T-helper 17 cell (primary cell): Measurements from ENCODE around the gene ZNF286A. TPM values are rescaled to one million over a fixed set of nuclear protein-coding genes. Genes with fewer than 3 reads are reported as not detected.
"Not testable (repeated sequence)": the region's sequence is repeated elsewhere in the genome, so short reads cannot be mapped to it uniquely, and the experiment has no call there.

Source experiments
- ATAC-seq: fragments of 150-1000 bp; cut with Tn5 transposase; 2 replicates; pipeline ENCODE4 v1.10.0; 2021; ENCODE audit warnings: mild to moderate bottlenecking, moderate library complexity
- DNase-seq, 3 donors: peaks; one replicate each; pipeline versions ENCODE4 v3.0.0 to v3.0.0-alpha.2; 2020 to 2021
- H3K9me3 ChIP-seq: one replicate; pipeline ENCODE4 v1.7.0; 2013; ENCODE audit warnings: low read length, mild to moderate bottlenecking; ENCODE audit not compliant: control insufficient read depth, poor library complexity, severe bottlenecking
- H3K27ac Mint-ChIP-seq: one replicate; pipeline ENCODE4 v1.8.0; 2022; ENCODE audit warnings: mild to moderate bottlenecking, moderate library complexity, mixed read lengths
- H3K27me3 Mint-ChIP-seq: one replicate; pipeline ENCODE4 v1.8.0; 2022; ENCODE audit warnings: mixed read lengths
- H3K36me3 Mint-ChIP-seq: one replicate; pipeline ENCODE4 v1.8.0; 2022; ENCODE audit warnings: low read depth, mixed read lengths
- H3K4me1 Mint-ChIP-seq: one replicate; pipeline ENCODE4 v1.8.0; 2022; ENCODE audit warnings: mild to moderate bottlenecking, mixed read lengths
- H3K4me3 Mint-ChIP-seq: one replicate; pipeline ENCODE4 v1.8.0; 2022; ENCODE audit warnings: mild to moderate bottlenecking, moderate library complexity, mixed read lengths
- total RNA-seq, 4 donors: library from RNA in 2 of 4; stranded (reverse) in 2 of 4; gene quantifications; one replicate each; pipeline ENCODE4 v1.2.3 and lab custom pipeline; 2022 to 2026

Gene ZNF286A
- 10 to 100 TPM; 14.9 to 19.6 TPM for total RNA-seq
- 6.4 to 19.1 reads per million in 2 donors for total RNA-seq (lab: John Stamatoyannopoulos, UW)

DNA sequence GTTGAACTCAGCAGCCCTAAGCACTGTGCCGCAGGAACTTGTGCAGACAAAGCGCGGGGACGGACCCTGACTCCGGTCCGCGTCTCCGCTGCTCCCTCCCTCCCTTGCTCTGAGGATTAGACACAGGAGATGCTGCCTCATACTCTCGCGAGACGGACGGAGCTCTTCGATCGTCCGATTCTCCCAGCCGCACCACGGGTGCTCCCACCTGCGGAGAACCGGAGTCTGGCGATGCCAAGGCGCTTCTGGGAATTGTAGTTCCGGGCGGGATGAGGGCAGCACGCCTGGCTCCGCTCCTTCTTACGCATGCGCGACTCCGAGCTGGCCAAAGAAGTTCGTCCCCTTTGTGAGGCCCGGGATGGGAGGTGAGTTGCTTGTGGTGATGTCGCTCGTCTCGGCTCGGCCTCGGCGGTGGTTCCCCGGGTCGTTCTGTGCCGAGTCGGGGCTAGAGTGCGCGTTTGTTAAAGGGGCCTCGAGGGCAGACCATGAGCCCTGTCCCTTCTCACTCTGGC, at the start of gene ZNF286A:
Gene ZNF286A (plus strand): TSS at position 340 of the 512 bp plus-strand sequence. CDS start 578 bp downstream, outside the sequence.
- H3K27ac Mint-ChIP-seq: peak within 1 kb of the TSS; percentile 95
- not testable (repeated sequence) for H3K9me3 ChIP-seq, H3K36me3 Mint-ChIP-seq, H3K4me1 Mint-ChIP-seq, H3K27me3 Mint-ChIP-seq
- ATAC-seq: peak; percentile 96
- DNase-seq: peak; percentile 76 to 92 (median 91)
- peak within 1 kb of the TSS; percentile 98 for H3K4me3 Mint-ChIP-seq

DNA sequence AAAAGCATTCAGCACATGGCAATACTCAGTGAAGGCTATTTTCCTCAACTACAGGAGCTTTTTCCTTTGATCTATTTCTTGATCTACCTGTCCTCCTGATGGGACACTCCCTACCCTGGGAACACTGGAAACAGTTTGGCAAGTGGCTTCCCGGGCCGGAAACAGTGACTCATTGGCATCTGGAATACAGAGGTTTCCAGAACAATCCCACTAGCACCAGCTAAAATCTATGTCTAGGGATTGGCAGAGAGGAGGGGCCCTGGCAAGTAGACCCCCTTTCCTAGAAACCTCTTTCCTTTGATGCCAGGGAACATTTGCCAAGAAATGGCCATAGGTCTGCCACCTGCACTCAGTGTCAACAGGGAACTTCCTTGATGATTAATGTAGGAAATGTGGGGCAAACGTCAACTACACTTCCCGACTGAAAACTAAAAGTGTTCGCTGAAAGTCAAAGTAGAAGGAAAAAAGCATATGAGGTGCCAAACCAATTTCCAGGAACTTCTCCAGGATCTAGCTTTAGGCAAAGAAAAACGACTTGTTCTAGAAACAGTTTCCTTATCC, 49.6 kb upstream of the ZNF286A start:
- Mint-ChIP-seq H3K4me3 (no peak overlapping the region), H3K36me3 (peaks cover 2% of the 10 kb centered on the region), H3K4me1 (peaks cover 12% of the 10 kb centered on the region), H3K27me3 (no peaks in the 10 kb centered on the region), H3K27ac (peak overlapping the region; percentile 86)
- DNase-seq (no peak), ATAC-seq (no peak)
- H3K9me3 ChIP-seq: no peaks in the 10 kb centered on the region

DNA sequence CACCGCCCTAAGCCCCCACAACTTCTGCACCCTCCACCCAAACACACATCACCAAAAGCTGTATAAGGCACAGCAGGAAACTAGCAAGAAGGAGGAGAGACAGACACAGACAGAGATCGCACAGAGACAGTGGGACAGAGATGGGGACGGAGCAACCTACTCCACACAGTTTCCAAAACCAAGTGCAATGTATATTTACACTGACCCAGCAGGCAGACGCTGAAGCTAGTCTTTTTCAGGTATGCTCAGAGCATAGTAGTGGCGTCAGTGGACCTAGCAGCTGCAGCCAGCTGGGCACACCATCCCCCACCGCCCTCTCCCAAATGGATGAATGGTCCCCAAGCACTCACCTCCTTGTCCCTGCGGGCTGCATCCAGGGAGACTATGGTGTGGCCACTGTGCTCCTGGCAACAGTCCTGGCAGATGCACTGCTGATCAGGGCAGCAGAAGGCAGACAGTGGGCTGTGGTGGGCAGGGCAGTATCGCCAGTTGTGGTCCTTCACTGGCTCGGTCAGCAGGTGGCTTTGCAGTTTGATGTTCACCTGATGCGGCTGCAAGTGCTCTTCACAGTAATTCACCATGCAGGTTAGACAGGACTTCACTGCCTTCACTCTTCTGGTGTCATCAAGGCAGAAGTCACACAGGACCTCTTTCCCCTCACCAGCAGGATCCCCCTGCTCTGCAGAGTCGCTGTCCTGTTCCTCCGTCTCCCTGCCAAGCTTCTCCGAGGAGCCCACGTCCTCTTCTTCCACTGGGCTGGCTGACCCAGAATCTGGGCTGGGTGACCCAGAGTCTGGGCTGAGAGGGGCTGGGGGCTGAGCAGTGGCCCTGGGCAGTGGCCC, 48.6 kb upstream of the ZNF286A start:
- no peaks in the 10 kb centered on the region for H3K9me3 ChIP-seq
- Mint-ChIP-seq H3K4me1 (peaks cover 10% of the 10 kb centered on the region), H3K36me3 (peaks cover 2% of the 10 kb centered on the region), H3K27me3 (no peaks in the 10 kb centered on the region), H3K4me3 (peak overlapping the region; percentile 73), H3K27ac (peak overlapping the region; percentile 86)
- ATAC-seq (no peak), DNase-seq (no peak)

DNA sequence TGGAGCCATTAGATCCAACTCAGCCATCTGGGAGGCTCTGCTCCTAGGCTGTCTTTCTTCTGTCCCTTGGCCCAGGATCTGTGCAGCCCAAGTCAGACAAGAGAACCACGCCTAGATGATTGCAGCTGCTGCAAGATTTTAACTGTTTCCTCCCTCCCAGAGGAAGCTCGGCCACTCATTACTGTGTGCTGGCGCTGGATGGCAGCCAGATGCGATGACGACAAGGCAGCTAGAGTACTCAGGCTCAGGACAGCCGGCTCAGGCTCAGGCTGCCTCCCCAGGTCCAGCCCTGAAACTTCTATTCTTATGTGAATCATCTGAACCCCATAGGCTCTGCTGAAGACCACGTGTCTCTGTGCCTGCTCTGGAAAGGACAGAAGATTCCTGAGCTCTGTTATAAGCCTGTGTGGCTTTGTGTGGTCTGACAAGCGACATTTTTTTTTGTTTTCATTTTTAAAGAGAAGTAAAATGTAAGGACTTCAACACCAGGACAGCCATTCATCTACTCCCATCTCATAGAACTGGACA, 47.9 kb upstream of the ZNF286A start:
- peak overlapping the region; percentile 73 for H3K4me3 Mint-ChIP-seq
- peaks cover 2% of the 10 kb centered on the region for H3K36me3 Mint-ChIP-seq
- peaks cover 9% of the 10 kb centered on the region for H3K4me1 Mint-ChIP-seq
- DNase-seq (no peak), ATAC-seq (peak; percentile 72)
- no peaks in the 10 kb centered on the region for H3K27me3 Mint-ChIP-seq
- no peaks in the 10 kb centered on the region for H3K9me3 ChIP-seq
- H3K27ac Mint-ChIP-seq: peak overlapping the region; percentile 86

DNA sequence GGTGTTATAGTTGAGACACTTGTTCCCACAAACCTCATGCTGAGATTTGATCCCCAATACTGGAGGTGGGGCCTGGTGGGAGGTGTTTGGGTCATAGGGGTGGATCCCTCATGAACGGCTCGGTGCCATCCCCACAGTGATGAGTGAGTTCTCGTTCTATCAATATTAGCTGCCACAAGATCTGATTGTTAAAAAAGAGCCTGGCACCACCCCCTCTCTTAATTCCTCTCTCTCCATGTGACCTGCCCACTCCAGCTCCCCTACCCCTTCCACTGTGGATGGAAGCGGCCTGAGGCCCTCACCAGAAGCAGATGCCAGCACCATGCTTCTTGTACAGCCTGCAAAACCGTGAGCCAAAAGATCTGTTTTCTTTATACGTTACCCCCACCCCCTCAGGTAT, 46.6 kb upstream of the ZNF286A start:
- Mint-ChIP-seq H3K4me3 (no peak overlapping the region), H3K27ac (no peak overlapping the region), H3K4me1 (peaks cover 9% of the 10 kb centered on the region), H3K27me3 (no peaks in the 10 kb centered on the region), H3K36me3 (peaks cover 2% of the 10 kb centered on the region)
- H3K9me3 ChIP-seq: no peaks in the 10 kb centered on the region
- DNase-seq (no peak), ATAC-seq (no peak)

DNA sequence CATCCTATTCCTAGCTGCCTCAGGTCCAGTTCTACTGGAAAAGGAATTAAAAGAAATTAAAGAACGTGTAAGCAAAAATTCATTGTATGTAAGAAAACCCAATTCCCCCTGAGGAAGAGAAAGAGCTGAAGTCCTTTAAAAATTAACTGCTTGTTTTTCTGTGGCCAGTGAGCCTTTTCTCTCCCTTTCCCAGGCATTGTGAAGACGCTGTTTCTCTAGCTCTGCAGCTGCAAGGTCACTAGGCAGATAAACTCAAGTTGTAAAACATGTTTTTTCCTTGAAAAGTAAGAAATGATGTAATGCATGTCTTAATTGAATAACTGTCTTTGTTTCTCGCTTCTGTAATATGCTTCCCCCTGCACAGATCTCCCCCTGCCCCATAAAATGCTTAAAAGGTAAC, 45.2 kb upstream of the ZNF286A start:
- not testable (repeated sequence) for H3K9me3 ChIP-seq, H3K4me1 Mint-ChIP-seq, ATAC-seq, H3K36me3 Mint-ChIP-seq, H3K27ac Mint-ChIP-seq, DNase-seq, H3K4me3 Mint-ChIP-seq, H3K27me3 Mint-ChIP-seq

DNA sequence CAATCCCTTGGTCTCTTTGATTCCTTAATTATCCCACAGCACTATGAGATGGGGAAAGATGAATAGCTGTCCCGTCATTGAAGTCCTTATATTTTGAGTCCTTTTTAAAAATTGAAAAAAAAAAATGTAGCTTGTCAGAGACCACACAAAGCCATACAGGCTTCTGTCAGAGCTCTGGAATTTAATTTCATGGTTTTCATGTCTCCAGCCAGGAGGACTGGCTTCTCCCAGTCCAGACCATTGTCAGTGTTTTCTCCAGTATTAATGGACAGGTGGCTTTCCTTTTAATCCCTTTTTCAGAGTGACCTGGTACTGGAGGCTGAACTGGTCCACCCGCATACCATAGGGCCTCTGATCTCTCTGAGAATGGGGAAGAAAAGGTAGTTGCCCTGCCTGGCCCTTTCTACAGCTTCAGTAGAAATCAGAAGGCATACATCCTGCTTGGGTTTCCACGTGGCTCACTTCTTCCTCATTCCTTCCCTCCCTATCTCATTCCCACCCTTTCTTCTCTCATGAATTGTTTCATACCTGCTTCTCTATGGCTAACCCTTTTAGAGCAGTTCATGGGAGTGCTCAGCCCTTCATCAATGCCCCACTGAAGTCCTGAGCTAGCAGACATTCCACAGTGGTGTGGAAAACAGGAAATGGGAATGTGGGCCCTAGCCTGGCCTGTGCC, 44.5 kb upstream of the ZNF286A start:
- no peaks in the 10 kb centered on the region for H3K27me3 Mint-ChIP-seq
- H3K36me3 Mint-ChIP-seq: peaks cover 2% of the 10 kb centered on the region
- H3K9me3 ChIP-seq: no peaks in the 10 kb centered on the region
- ATAC-seq (no peak), DNase-seq (no peak)
- no peak overlapping the region for H3K4me3 Mint-ChIP-seq
- no peak overlapping the region for H3K27ac Mint-ChIP-seq
- H3K4me1 Mint-ChIP-seq: peaks cover 9% of the 10 kb centered on the region

DNA sequence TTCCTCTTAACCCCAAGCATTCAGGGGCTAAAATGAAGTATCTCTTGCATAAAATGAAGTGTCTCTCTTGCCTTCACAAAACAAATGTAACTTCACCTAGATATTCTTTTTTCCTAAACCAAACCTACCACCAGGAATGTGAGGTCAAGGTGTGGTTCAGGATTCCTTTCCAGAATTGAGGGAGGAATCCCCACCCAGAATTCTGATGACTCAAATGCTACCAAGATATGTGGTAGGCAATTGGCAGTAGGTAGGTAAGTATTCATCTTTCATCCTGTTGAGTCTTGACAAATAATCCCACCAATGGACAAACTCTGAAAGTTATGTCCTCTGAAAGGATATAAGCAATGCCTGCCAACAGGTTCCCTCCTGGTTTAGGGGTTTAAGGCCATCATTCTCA, 41.7 kb upstream of the ZNF286A start:
- H3K4me3 Mint-ChIP-seq: no peak overlapping the region
- no peak for DNase-seq
- no peak for ATAC-seq
- no peaks in the 10 kb centered on the region for H3K27me3 Mint-ChIP-seq
- H3K27ac Mint-ChIP-seq: no peak overlapping the region
- peaks cover 7% of the 10 kb centered on the region for H3K4me1 Mint-ChIP-seq
- H3K36me3 Mint-ChIP-seq: peaks cover 5% of the 10 kb centered on the region
- H3K9me3 ChIP-seq: no peaks in the 10 kb centered on the region

DNA sequence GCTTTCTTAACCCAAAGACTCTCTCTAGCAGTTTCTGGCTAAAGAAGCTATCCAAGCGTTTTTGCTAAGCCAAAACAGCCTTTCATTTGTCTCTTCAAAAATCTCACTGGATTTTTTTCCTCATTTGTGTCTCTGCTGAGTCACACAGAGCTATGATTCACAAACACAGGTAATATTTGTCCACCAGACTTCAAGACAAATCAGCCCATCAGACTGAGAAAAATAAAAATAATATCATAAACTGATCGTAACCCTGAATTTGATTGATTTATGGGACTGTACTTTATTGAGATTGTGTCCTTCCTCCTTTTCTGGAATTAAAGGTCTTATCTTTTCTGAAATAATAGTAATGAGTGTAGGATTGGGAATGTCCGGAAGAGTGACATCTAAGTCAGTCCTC, 41.3 kb upstream of the ZNF286A start:
- no peak for DNase-seq
- no peak for ATAC-seq
- no peaks in the 10 kb centered on the region for H3K9me3 ChIP-seq
- H3K27me3 Mint-ChIP-seq: no peaks in the 10 kb centered on the region
- no peak overlapping the region for H3K27ac Mint-ChIP-seq
- no peak overlapping the region for H3K4me3 Mint-ChIP-seq
- peaks cover 7% of the 10 kb centered on the region for H3K4me1 Mint-ChIP-seq
- peaks cover 5% of the 10 kb centered on the region for H3K36me3 Mint-ChIP-seq

DNA sequence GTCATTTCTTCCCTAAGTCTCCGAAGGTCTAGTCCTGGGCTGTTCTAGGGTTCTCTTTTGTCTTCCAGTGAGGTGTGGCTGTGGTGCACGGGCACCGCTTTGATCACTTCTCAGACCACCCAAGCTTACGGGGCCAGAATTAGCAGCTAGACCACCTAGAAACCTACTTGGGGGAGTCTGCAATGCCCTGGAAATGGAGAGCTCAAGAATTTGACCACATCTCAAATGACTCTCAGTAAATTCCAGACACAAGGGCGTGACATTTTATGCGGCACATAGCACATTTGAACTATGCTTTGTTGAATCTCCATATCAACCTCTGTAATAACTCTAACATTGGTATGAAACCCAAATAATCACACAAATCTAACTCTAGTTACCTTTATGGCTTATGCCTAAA, 40.3 kb upstream of the ZNF286A start:
- Mint-ChIP-seq H3K27me3 (no peaks in the 10 kb centered on the region), H3K36me3 (peaks cover 10% of the 10 kb centered on the region), H3K4me1 (peaks cover 3% of the 10 kb centered on the region), H3K27ac (no peak overlapping the region), H3K4me3 (no peak overlapping the region)
- ATAC-seq (no peak), DNase-seq (no peak)
- no peaks in the 10 kb centered on the region for H3K9me3 ChIP-seq

DNA sequence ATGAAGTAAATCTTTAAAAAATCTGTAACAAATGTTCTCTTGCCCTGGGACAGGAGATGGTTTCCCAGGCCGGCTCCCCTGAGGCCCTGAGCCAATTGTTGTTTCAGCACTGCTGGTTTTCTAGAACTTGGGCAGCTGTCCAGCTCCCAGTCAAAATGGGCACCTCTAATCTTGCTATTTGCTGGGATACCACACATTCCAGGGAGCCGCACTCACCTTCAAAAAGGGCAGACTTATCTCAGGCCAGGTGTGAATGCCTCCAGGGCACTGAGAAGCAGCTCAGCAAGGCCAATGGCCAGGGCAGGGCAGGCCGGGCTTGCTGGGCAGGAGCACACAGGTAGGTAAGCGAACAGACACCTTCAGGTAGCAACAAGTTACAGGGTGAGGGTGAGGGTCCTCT, 39.9 kb upstream of the ZNF286A start:
- H3K9me3 ChIP-seq: no peaks in the 10 kb centered on the region
- Mint-ChIP-seq H3K4me3 (no peak overlapping the region), H3K4me1 (peaks cover 3% of the 10 kb centered on the region), H3K27ac (no peak overlapping the region), H3K27me3 (no peaks in the 10 kb centered on the region), H3K36me3 (peaks cover 7% of the 10 kb centered on the region)
- no peak for ATAC-seq
- no peak for DNase-seq

DNA sequence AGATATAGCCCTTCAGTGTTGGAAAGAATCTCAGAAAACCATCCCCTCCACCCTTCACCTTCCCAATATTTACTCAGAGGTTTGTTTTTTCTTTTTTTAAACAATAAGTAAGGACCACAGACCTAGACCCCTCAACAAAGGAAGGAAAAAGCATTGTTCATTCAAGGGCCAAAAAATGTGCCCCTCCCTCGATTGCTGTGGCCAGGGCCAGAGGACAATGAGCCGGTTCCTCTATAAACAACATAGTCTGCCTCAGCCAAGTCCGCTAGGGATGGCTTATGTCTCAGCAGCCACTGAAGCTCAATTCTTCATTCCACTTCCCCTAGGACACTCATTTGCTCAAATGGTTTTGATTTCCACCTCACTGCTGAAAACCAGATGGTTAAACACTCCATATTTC, 39.5 kb upstream of the ZNF286A start:
- no peak for DNase-seq
- no peaks in the 10 kb centered on the region for H3K27me3 Mint-ChIP-seq
- H3K36me3 Mint-ChIP-seq: peaks cover 7% of the 10 kb centered on the region

DNA sequence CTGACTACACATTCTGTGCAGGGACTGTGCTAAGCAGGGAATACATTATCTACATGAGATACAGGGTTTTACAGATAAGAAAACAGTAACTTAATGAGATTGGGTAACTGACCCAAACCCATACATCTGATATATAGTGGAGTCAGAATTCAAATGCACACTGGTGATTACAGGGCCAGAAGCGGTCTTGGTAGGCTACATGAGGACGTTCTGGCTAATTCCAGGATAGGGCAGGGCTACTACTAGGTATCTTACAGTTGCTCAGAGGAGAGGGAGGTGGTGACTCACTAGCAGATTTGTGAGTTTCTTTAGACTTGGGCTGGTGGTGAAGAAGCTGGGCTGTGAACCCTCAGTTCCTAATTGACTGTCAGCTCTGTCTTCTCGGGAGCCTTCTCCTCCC, 36.9 kb upstream of the ZNF286A start:
- Mint-ChIP-seq H3K4me1 (peaks cover 6% of the 10 kb centered on the region), H3K4me3 (no peak overlapping the region), H3K36me3 (peaks cover 12% of the 10 kb centered on the region), H3K27ac (no peak overlapping the region), H3K27me3 (no peaks in the 10 kb centered on the region)
- DNase-seq (no peak), ATAC-seq (no peak)
- no peaks in the 10 kb centered on the region for H3K9me3 ChIP-seq

More for the DNA sequence above, 39.5 kb upstream of the ZNF286A start:
- Mint-ChIP-seq H3K4me3 (no peak overlapping the region), H3K27ac (no peak overlapping the region), H3K4me1 (peaks cover 3% of the 10 kb centered on the region)
- no peaks in the 10 kb centered on the region for H3K9me3 ChIP-seq
- ATAC-seq: no peak
